ENCODE data around the gene PIGN. TPM values are rescaled to one million over a fixed set of nuclear protein-coding genes. Genes with fewer than 3 reads are reported as not detected.

PIGN gene
- total RNA-seq, 2 donors from 2014 or later, result 22.6 to 28.7 TPM

DNA sequence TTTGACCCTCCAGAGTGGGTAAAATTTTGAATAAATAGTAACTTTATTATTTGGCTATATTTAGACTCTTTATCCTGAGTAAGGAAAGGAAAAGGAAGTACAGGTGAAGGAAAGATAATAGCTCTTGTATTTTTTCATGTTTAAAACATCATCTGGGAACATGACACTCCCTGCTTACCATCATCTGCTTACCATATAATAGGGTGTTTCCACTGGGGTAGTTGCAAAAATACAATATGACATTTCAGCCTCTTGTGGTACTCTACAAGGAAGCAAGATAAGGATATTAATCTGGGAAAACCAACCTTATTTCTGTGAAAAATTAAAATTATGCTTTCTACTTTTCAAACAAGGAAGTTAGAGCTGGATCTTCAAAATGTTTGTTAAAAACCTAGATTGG is 10.1 kb upstream of the PIGN start:
- ATAC-seq, result no peak
- no peaks in the 10 kb centered on the region for H3K27me3 ChIP-seq
- intact Hi-C loops (cut with DNase I), result no loop called here
- no peak overlapping the region for H3K4me3 ChIP-seq
- no peaks in the 10 kb centered on the region for H3K36me3 ChIP-seq (replicated peaks in 1 of 2; ENCODE audit: insufficient read depth in 1 of 2, low read depth in 2 of 2)
- H3K27ac ChIP-seq, result no peak overlapping the region
- TF ChIP-seq, protein P1, sequence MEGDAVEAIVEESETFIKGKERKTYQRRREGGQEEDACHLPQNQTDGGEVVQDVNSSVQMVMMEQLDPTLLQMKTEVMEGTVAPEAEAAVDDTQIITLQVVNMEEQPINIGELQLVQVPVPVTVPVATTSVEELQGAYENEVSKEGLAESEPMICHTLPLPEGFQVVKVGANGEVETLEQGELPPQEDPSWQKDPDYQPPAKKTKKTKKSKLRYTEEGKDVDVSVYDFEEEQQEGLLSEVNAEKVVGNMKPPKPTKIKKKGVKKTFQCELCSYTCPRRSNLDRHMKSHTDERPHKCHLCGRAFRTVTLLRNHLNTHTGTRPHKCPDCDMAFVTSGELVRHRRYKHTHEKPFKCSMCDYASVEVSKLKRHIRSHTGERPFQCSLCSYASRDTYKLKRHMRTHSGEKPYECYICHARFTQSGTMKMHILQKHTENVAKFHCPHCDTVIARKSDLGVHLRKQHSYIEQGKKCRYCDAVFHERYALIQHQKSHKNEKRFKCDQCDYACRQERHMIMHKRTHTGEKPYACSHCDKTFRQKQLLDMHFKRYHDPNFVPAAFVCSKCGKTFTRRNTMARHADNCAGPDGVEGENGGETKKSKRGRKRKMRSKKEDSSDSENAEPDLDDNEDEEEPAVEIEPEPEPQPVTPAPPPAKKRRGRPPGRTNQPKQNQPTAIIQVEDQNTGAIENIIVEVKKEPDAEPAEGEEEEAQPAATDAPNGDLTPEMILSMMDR (IDR thresholded peaks at IDR 0.05), result no peak
- TF ChIP-seq POLR2A (IDR thresholded peaks at IDR 0.05), result no peak
- no peaks in the 10 kb centered on the region for H3K9me3 ChIP-seq
- no peak for DNase-seq
- peaks cover 38% of the 10 kb centered on the region for H3K4me1 ChIP-seq

DNA sequence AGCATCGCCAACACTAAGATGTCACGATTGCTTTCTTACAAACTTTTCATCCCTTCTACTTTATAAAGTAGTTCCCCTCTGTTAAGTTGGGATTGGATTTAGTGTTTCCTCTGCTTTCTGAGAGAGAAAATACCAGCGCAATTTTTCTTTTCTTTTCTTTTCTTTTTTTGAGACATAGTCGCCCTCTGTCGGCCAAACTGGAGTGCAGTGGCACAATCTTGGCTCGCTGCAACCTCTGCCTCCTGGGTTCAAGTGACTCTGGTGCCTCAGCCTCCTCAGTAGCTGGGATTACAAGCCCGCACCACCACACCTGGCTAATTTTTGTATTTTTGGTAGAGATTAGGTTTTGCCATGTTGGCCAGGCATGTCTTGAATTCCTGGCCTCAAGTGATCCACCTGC is 9.2 kb upstream of the PIGN start:
- WGBS, 2 donors, result 92 to 97% methylated on average over 7 of the region's 7 CpGs
- intact Hi-C loops (cut with DNase I), result no loop called here
- Histone ChIP-seq H3K27ac (no peak overlapping the region), H3K27me3 (no peaks in the 10 kb centered on the region), H3K9me3 (no peaks in the 10 kb centered on the region), H3K4me3 (no peak overlapping the region), H3K4me1 (peaks cover 34% of the 10 kb centered on the region), H3K36me3 (replicated peaks in 1 of 2; ENCODE audit: insufficient read depth in 1 of 2, low read depth in 2 of 2) (no peaks in the 10 kb centered on the region)
- ATAC-seq (no peak), DNase-seq (no peak)
- TF ChIP-seq, protein P1 (IDR thresholded peaks at IDR 0.05), result no peak
- TF ChIP-seq POLR2A (IDR thresholded peaks at IDR 0.05), result no peak

DNA sequence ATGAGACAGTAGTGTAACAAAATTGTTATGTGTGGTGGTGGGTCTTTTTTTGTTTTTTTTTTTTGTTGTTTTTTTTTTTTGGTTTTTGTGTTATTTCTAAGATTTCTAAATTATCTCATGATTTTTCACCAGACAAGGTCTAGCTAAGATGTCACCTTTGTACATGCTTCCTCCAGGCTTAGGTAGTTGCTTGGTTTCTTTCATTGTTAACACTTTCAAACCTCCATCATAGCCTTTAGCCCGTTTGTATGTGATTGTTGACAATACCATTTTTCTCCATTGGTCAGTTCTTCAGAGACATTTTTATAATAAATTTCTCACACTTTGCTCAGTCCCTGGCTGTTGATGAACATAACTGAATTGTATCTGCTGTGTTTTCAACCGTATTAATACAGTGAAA is 2.4 kb upstream of the PIGN start:
- no peaks in the 10 kb centered on the region for H3K36me3 ChIP-seq (replicated peaks in 1 of 2; ENCODE audit: insufficient read depth in 1 of 2, low read depth in 2 of 2)
- DNase-seq (no peak), ATAC-seq (no peak)
- H3K9me3 ChIP-seq, result no peaks in the 10 kb centered on the region
- H3K27me3 ChIP-seq, result no peaks in the 10 kb centered on the region
- TF ChIP-seq, protein P1 (IDR thresholded peaks at IDR 0.05), result no peak
- TF ChIP-seq POLR2A (IDR thresholded peaks at IDR 0.05), result no peak
- intact Hi-C loops (cut with DNase I), result loop anchor here (5.0 kb wide), 1 partner anchor 58 kb away; no protein-coding TSS in a partner anchor
- H3K4me1 ChIP-seq, result peaks cover 41% of the 10 kb centered on the region
- WGBS, 2 donors, result 13 to 27% methylated on average over 2 of the region's 2 CpGs
- no peak overlapping the region for H3K27ac ChIP-seq
- H3K4me3 ChIP-seq, result no peak overlapping the region

DNA sequence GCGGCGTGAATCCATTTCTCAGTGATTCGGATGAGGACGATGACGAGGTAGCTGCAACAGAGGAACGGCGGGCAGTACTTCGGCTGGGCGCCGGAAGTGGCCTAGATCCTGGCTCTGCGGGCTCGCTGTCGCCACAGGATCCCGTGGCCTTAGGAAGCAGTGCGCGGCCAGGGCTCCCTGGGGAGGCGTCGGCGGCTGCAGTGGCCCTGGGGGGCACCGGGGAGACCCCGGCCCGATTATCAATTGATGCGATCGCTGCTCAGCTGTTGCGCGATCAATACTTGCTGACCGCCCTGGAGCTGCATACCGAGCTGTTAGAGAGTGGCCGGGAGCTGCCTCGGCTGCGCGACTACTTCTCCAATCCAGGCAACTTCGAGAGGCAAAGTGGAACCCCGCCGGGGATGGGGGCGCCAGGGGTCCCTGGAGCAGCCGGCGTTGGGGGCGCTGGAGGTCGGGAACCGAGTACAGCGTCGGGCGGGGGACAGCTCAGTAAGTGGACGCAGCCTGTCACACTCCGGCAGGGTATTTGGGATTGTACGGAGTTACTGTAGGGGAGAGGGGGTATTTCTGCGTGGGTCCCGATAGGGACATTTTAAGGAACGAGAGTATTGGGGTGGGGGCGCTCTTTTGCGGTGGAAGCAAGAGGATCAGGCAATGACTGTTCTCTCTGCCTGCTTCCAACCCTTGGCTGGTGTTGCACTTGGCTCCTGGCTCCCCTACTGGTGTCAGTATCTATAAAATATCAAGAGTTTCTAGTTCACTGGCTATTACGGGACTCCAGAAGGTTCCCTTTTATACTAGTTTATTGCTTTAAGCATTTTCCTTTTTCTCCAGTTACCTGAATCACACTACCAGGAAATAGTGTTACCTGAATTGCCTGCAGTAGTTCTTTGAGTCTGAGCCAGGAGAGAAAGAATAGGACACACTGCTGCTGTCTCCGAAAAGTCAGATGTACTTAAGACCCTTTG is 971 bp upstream of the PIGN start:
- no peak for TF ChIP-seq POLR2A (IDR thresholded peaks at IDR 0.05)
- TF ChIP-seq, protein P1 (IDR thresholded peaks at IDR 0.05), result peak in 1 of 7 experiments; percentile 10
- intact Hi-C loops (cut with DNase I), result loop anchor here (5.0 kb wide), 1 partner anchor 59 kb away; no protein-coding TSS in a partner anchor
- Histone ChIP-seq H3K27me3 (no peaks in the 10 kb centered on the region), H3K4me1 (peaks cover 41% of the 10 kb centered on the region), H3K9me3 (no peaks in the 10 kb centered on the region), H3K36me3 (replicated peaks in 1 of 2; ENCODE audit: insufficient read depth in 1 of 2, low read depth in 2 of 2) (no peaks in the 10 kb centered on the region), H3K27ac (peak overlapping the region; percentile 65 to 92 (median 82)), H3K4me3 (peak overlapping the region; percentile 81 to 100)
- ATAC-seq, result no peak
- peak in 3 of 4 donors; percentile 12 to 34 (median 16) for DNase-seq
- WGBS, 2 donors, result 1% methylated on average over 26 to 53 of the region's 54 CpGs
